T-helper 2 cell treated with Interferon-gamma antibody and Interleukin-4, amounts not matched to agents 100 ng/mL and 5 ng/mL, for 36 hours (primary cell): ENCODE data around the gene TBC1D1. TPM values are rescaled to one million over a fixed set of nuclear protein-coding genes. Genes with fewer than 3 reads are reported as not detected.
"Not testable (repeated sequence)": the region's sequence is repeated elsewhere in the genome, so short reads cannot be mapped to it uniquely, and the experiment has no call there.

Experiments
- intact Hi-C: fragments of 100-400 bp; cut with micrococcal nuclease; formaldehyde crosslinking; loops from one replicate; pipeline ENCODE4 v1.15.1; 2023
- total RNA-seq: library from RNA; stranded (reverse); gene quantifications from 2 replicates; pipeline ENCODE4 v1.2.3, GENCODE V29; 2022

TBC1D1 gene
- total RNA-seq, 1 donor from 2014 or later = 53.6 TPM

DNA sequence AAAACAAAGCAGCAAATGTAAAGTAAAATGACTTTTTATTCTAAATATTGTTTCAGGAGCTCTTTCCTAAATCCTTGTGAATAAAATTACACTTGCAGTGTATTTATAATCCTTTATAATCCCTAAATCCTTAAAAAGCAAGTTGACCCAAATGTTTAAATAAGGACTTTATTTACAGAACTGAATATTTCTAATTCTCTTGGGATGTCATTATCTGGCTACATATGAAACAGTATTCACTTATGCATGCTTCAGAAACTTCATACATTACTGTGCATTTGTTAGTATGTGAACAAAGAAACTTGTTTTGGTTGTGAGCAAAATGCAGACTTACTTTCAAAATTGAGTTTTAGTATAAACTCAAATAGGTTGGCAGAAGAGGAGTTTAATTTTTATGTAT lies 118.5 kb downstream of the TBC1D1 start:
- intact Hi-C loops = no loop called here

DNA sequence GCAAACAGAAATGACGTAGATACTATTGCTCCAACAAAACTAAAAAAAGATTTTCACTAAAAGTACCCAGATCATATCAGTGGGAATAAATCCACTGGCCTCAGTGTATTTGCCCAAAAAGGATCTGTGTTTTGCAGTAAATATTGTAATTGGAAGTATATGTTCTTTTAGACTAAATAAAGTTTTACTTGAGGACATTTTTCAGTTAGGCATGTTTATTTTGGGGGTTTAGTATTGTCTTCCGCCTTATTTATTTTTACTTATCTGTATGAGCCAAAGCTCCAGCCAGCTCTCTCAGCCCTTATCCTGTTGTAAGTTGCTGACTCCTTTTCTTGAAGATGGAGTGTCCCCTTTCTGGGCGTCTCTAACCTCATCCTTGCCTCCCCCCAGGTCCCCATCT lies 119.1 kb downstream of the TBC1D1 start:
- intact Hi-C loops = no loop called here

DNA sequence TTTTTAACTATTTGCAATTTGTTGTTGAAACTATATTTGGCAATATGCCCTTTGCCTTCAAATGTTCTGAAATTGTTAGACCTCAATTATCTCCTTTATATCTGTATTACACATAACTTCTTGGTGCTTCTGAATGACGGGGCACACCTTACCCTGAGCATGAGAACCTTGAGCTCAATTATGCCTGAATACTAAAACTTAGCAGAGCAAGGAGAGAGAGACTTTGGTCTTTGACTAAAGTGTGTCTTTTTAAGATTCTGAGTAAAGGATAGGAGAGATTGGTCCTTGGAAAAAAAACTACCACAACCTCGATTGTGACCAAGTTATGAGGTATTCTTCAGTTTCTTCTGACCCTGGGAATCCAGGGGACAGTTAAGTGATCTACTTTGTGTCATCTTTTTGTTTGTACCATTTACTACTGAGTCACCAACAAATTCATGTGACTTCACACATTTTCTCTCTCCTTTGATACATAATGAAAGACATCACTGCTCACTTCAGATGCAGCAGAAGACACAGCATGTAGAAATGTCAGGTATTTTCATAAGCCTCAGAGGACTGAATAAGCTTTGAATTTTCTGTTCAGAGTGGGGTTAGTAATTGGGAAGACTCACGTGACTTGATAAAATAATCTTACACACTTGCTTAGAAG lies 120.8 kb downstream of the TBC1D1 start:
- intact Hi-C loops = no loop called here

DNA sequence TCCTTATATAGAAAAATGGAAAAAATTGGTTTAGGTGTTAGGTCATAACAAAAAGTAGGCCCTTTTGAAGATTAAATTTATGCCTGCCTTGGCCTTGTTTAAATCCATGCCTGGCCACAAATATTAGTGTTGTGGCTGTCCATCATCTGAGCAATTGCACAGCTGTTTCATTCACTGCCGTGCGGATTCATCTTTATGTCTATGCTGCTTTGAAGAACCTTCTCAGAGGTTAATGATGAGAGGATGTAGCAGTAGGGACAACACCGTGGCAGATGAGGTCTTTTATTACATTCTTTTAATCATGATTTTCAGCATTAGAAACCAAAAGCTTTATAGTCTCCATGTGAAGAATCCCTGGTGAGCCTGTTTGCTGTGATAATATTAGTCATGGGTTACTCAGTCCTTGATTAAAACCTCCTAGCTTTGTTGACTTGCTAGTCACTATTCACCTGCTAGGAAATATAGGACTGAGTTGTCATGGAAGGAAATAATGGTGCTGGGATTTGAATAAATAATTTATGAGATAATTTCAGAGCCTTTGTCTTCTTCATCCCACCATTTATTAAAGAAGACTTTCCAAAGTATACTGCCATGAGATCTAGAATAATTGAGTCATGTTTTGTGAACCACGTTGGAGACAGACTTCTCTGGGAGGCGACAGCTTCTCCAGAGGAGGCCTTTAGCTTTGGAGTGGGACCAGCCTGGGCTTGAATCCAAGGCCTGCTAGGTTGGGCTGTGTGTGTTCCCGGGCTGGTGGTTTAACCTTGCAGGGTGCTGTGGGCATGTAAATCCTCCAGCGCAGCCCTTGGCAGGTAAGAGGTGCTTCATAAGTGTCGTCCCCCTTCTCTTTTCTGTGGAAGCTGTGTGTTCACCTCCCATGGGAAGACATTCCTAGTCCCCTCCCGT lies 122.8 kb downstream of the TBC1D1 start:
- intact Hi-C loops = no loop called here

DNA sequence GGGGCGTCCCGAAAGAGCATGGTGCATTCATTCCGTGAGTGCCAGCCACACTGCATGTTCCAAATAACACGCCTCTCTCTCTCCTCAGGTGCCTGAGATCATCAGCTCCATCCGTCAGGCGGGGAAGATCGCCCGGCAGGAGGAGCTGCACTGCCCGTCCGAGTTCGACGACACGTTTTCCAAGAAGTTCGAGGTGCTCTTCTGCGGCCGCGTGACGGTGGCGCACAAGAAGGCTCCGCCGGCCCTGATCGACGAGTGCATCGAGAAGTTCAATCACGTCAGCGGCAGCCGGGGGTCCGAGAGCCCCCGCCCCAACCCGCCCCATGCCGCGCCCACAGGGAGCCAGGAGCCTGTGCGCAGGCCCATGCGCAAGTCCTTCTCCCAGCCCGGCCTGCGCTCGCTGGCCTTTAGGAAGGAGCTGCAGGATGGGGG lies 123.6 kb downstream of the TBC1D1 start:
- intact Hi-C loops = no loop called here

DNA sequence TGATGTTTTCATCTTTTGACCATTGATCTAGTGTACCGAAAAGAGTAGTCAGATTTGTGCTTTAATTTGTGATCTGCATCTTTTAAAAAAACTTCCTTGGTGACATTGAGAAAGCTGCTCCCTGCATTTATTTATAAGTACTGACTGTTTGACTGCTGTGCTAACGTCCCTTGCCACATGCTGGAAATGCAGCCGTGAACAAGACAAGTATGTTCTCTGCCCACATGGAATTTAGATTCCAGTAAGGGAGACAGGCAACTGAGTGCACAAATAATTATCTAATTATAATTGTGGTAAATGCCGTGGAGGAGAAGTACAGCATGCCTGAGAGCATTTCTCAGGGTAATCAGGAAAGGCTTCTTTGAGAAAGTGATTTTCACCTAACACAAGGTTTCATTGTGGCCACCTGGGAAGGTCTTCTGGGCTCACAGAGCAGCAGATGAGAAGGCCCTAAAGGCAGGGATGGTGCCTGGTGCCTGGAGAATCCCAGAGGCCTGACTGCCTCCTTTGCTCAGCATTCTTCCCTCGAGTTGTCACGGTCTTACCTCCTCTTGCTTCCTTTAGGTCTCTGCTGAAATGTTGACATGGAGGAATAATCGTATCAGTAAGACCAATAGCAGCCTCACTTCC lies 125.1 kb downstream of the TBC1D1 start:
- intact Hi-C loops = no loop called here

DNA sequence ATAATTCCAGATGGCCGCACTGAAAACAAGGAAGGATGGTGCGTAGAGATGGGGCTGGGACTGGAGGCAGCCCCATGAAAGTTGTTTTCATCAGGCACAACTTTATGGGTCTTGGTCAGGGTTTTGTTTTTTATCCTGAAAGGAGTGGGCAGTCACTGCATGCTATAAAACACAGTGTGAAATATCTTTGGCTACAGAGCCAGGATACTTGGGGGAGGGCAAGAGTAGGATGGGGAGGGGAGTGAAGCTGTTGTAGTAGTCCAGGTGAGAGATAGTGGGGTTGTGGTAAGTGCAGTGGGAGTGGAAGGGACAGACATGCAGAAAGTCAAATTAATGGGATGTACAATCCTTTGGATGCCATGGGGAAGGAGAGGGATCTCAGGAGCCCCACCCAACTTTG lies 125.8 kb downstream of the TBC1D1 start:
- intact Hi-C loops = no loop called here

DNA sequence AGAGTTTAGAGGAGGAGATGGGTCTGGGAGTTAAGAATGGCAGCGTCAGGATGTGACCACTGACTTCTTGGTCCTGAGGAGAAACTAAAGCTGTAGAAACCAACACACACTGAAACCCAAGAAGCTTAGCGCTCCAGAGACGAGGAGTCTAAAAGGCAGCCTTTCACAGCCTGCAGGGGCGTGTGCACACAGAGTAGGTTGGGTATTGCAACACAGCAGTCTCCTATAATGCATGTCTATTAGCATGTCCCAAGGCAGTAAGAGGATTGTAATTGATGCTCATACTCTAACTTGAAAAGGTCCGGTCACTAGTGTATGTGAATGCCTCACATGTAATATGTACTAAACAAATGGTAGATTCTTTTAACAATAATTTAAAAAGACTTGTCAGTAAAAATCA lies 126.7 kb downstream of the TBC1D1 start:
- intact Hi-C loops = no loop called here

DNA sequence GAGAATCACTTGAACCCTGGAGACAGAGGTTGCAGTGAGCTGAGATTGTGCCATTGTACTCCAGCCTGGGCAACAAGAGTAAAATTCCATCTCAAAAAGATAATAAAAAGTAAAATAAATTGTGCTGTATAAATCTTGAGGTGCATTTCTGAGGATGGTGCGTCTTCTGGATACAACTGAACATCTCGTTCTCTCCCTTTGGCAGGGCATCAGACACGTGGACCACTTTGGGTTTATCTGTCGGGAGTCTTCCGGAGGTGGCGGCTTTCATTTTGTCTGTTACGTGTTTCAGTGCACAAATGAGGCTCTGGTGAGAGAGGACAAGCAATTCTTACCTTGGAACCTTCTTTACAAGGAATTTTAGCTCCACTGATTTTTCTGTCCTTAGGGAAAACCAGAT lies 129.5 kb downstream of the TBC1D1 start:
- intact Hi-C loops = no loop called here

DNA sequence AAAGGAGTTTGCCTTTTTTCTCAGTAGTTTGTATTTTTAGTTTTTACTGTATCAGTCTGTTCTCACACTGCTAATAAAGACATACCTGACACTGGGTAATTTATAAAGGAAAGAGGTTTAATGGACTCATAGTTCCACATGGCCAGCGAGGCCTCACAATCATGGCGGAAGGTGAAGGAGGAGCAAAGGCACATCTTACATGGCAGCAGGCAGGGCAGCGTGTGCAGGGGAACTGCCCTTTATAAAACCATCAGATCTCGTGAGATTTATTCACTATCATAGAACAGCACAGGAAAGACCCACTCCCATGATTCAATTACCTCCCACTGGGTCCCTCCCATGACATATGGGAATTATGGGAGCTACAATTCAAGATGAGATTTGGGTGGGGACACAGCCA lies 130.1 kb downstream of the TBC1D1 start:
- intact Hi-C loops = not testable (repeated sequence)

DNA sequence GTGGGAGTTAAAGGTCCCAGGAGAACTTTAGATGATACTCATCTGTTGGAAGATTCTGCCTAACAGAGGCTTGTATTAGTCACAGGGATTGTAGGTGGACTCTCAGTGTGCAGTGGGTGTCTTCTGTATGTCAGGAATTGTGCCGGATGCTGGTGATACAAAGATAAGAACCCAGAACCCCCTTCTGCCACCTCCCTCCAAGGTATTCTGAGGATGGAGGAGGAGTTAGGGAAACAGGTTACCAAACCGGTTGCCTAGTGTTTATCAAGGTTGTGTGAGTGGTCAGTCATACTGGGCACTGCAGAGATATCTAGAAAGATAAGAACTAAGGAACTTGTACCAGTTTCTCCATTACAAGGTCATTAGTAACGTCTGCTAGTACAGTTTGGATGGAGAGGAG lies 130.9 kb downstream of the TBC1D1 start:
- intact Hi-C loops = no loop called here

DNA sequence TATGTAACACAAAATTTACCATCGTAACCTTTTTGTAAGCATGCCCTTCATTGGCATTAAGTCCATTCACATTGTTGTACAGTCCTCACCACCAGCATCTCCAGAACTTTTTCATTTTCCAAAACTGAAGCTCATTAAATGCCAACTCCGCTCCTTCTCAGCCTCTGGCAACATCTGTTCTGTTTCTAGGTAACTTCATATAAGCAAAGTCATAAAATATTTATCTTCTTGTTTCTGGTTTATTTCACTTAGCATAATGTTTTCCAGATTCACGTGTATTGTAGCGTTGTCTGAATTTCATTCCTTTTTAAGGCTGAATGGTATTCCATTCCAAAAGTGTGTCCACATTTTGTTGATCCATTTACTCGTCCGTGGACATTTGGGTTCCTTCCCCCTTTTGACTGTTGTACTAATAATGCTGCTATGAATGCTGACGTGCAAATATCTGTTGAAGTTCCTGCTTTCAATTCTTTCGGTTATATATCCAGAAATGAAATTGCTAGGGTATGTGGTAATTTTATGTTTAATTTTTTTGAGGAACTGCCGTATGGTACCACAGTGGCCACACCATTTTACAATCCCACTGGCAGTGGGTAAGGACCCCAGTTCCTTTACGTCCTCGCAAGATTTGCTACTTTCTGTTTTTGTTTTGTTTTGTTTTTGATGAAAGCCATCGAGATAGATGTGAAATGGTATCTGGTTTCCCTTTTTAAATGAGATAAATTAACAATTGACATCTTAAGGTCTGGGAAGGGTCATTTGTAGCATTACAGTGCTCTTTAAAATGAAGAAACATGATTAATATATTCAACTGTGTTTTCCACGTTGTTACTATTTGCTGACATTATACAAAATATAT lies 132.7 kb downstream of the TBC1D1 start:
- intact Hi-C loops = no loop called here

DNA sequence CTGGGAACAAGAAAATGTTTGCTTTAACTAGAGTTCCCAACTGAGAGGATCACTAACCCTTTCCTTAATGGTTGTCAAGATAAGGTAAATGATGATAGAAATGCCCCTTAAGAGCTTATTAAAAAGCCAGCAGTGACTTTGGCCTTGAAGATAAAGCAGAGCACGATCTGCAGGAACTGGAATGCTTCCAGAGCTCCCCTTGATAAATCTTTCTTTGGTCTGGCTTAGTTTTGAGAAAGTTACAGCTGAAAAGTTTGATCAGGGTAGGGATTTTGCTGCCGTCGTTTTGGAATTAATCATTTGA lies 133.3 kb downstream of the TBC1D1 start:
- intact Hi-C loops = no loop called here

DNA sequence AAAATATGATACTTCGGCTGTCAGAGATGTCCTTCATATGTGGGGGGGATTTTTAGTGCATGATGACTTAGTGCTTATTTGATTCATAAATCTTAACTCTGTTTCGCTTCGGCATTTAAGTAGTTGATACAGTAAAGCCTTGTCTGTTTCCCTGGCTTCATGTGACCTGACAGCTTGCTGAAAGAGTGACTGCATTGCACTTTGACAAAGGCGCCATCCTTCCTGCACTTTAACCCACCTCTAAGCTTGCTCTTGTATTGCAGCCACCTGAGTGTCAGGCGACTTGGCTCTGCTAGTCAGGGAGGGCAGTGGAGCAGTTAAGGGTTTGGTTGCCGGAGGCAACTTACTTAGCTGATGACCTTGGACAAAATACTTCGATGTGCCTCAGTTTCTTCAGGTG lies 134.8 kb downstream of the TBC1D1 start:
- intact Hi-C loops = no loop called here

DNA sequence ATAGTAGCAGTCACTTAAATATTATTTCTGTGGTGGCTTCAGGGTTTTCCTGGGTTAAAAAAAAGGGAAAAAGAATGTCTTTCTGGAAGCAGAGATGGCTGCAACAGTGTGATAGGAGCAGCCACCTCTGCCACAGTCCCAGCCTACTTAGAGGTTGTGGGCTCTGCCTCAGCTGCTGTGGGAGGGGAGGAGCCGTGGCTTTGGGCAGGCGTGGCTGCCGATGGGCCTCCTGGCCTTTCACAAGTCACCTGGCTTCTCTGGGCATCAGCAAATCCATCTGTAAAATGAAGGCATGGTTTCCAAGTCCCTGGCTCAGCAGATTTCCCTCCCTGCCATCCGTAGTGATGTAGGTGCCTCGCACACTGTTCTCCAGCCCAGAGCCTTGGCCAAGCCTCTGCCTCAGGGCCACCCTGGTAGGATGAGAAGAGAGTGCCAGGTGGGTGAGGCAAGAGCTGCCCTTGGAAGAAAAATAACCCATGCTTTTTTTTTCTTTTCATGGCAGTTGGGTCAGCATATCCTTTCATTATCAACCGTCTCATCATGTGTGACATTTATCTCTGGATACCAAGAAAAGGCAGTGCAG lies 135.4 kb downstream of the TBC1D1 start:
- intact Hi-C loops = no loop called here

DNA sequence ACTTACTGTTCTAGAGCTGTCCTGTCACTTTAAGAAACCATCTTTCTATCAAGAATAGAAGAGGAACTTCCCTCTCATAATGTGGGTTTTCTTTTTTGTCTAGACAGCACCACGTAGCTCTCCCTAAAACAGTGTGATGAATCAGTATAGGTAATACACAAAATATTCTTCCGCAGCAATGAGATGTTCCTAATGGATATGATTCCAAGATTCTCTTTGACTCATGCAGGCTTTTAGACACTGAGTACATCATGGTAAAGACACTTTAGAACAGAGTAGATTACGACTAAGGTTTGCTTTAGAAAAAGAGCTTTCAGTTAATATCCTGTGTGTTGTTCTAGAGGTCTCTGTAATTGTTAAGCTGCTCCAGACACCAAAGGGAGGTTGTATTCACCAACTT lies 139.1 kb downstream of the TBC1D1 start:
- intact Hi-C loops = no loop called here

DNA sequence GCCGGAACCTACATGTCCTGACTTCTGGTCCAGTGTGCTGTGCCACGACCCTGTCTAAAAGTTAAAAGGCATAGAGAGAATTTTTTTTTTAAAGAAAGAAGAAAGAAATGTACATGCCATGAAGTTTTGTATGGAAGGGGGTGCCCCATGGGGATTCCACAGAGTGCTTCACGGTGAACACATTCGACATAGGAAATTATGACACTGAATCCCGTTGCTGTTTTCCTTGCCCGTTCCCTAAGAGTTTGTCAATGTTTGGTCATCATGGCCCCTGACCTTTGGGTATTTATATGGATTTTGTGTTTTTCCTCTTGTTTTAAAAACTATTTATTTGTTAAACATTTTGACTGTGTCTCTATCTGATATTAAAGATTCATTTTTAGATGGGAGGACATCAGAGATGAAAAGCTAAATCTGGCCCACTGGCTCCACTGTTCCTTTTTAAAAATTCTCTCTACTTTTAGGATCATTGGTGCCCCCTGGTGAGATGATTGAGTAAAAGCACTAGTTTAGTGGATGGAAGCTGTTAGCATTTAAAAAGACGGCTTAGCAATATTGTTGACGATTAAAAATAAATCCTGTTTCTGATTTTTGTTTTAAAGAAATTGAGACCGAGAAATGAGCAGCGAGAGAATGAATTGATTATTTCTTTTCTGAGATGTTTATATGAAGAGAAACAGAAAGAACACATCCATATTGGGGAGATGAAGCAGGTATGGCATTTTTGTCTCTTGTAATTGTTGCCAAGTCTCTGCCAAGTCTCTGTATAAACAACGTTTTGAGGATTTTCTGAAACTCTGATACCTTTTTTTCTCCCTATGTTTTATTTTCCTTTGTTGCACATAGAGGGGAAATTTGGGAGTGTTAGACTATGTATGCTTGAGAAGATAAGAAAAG lies 144.3 kb downstream of the TBC1D1 start:
- intact Hi-C loops = loop anchor here (1.0 kb wide), 3 partner anchors 232 to 582 kb away; a partner anchor contains a TSS

DNA sequence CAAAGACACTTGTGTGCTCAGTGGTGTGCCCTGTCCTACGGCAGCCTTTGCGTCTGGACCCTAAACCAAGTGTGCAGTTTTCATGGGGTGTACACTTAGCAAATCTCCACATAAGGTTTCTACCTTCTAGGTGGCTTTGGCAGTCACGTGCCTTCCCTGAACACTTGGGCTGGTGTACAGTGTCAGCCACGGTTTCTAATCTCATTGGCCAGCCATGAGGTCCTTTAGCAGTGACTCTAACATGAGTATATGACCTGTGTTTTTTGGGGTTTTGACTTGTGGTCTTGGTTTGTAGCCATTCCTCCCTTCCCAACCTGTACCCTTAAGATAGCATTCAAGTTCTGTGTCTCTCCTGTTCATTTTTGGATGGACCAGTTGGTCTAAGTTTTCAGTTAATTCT lies 145.7 kb downstream of the TBC1D1 start:
- intact Hi-C loops = no loop called here

DNA sequence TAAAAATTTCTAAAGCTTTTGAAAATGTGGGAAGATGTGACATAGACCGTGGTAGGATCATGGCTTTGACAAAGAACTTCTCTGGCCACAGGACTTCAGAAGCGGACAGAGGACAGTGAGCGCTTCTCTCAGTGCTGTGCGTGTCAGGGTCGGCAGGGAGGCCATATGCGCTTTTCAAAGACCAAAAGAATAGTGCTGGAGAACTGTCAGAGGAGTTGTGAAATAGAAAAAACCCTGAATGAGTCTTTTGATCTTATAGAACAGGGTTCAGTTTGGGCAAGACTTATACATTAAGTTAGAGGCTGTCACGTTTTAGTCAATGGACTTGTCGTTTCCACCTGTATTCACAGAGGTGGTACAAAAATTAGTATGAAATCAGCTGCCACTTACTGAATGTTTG lies 146.7 kb downstream of the TBC1D1 start:
- intact Hi-C loops = no loop called here

DNA sequence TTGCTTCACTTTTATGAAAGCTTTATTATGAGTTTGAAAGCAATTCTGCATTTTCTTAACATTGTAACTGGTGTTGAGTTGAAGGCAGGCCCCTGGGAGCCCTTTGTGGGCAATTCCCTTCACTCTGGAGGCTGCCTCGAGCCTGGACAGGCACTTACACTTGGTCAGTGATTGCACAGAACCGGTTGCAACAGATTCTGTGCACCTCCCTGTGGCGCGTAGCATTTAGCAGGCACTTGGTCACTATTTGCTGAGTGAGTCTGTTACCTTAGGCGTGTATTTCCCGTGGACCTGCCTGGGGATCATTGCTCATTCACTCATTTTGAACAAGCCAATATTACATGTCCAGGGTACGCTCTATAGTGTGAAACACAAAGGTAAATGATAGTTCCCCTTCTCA lies 149.7 kb downstream of the TBC1D1 start:
- intact Hi-C loops = no loop called here
